GM23338 (cell line): ENCODE results near the gene CLK3. TPM values are rescaled to one million over a fixed set of nuclear protein-coding genes. Genes with fewer than 3 reads are reported as not detected.

Experiments
- CREB1 ChIP-seq: fragments of 250-450 bp; sonication (Bioruptor Pico); IDR thresholded peaks from 2 replicates; pipeline ENCODE4 v1.5.0; 2020; ENCODE audit warnings: low read depth, mild to moderate bottlenecking, moderate library complexity
- CTCF ChIP-seq, 2 experiments: fragments of 200-600 bp in 1 of 2; sonication (generic) in 1 of 2; conservative IDR thresholded peaks; 2 replicates each; pipeline versions ENCODE4 v1.5.1 to v1.6.1; 2016 to 2017; ENCODE audit warnings: antibody characterized with exemption in 2 of 2, low read depth in 2 of 2, mild to moderate bottlenecking in 2 of 2, moderate library complexity in 1 of 2
- NANOG ChIP-seq: IDR thresholded peaks from 2 replicates; pipeline ENCODE4 v1.6.1; 2016; ENCODE audit warnings: antibody characterized with exemption, borderline replicate concordance
- POLR2AphosphoS5 ChIP-seq: IDR thresholded peaks from 2 replicates; pipeline ENCODE4 v1.6.1; 2016; ENCODE audit warnings: antibody characterized with exemption, low read depth
- STAT1 ChIP-seq: IDR thresholded peaks from one replicate; pipeline ENCODE4 v1.6.1; 2016; ENCODE audit warnings: antibody characterized with exemption; ENCODE audit not compliant: unreplicated experiment
- ZNF114 ChIP-seq: fragments of 250-450 bp; sonication (Bioruptor Pico); IDR thresholded peaks from 2 replicates; pipeline ENCODE4 v1.5.0; 2020; ENCODE audit warnings: mild to moderate bottlenecking, moderate library complexity
- ZNF331 ChIP-seq: fragments of 250-450 bp; sonication (Bioruptor Pico); IDR thresholded peaks from 2 replicates; pipeline ENCODE4 v1.5.0; 2020; ENCODE audit warnings: low read depth, mild to moderate bottlenecking, moderate library complexity
- ZNF462 ChIP-seq: fragments of 250-450 bp; sonication (Bioruptor Pico); IDR thresholded peaks from 2 replicates; pipeline ENCODE4 v1.5.0; 2020; ENCODE audit warnings: mild to moderate bottlenecking, moderate library complexity
- polyA plus RNA-seq: library from polyadenylated mRNA; unstranded; fragments of >200 nt; fragmentation: Nextera tagmentation; extraction: Ambion mirVana; gene quantifications from 2 replicates; pipeline ENCODE4 v1.2.1, GENCODE V29; 2016
- total RNA-seq: library from RNA; depleted of rRNA; stranded (reverse); fragments of >200 nt; shearing (Covaris generic); gene quantifications from 2 replicates; pipeline ENCODE4 v1.2.3, GENCODE V29; 2014

The CLK3 gene
- total and polyA plus RNA-seq, 2 experiments from 2014 or later, result 40.7 to 67.7 TPM

- TF ChIP-seq ZNF462 (CRISPR knock-in tag) (no peak), STAT1 (no peak), CREB1 (CRISPR knock-in tag) (no peak), CTCF (conservative IDR thresholded peaks at IDR 0.05; ENCODE audit: low read depth in 2 of 2) (no peak), ZNF114 (no peak), POLR2AphosphoS5 (no peak), NANOG (no peak), ZNF331 (CRISPR knock-in tag) (no peak)
Measured at GRCh38 chr15:74580538-74581350, 34.9 kb upstream of the CLK3 start (continued).
